HAP-1 (cell line): ENCODE data around the gene MX1.
"Not testable (repeated sequence)": the region's sequence is repeated elsewhere in the genome, so short reads cannot be mapped to it uniquely, and the experiment has no call there.

Experiments
- DNase-seq, 2 experiments: peaks; one replicate each; pipeline ENCODE4 v3.0.0-alpha.2; 2016 to 2020; ENCODE audit warnings: low spot score in 2 of 2
- H3K27me3 ChIP-seq: fragments of 250-450 bp; sonication (Bioruptor Pico); 2 replicates; pipeline ENCODE4 v1.5.1; 2020; ENCODE audit warnings: low read depth, mild to moderate bottlenecking, moderate library complexity
- H3K36me3 ChIP-seq: fragments of 250-450 bp; sonication (Bioruptor Pico); replicated peaks from 2 replicates; pipeline ENCODE4 v1.5.1; 2020; ENCODE audit warnings: mild to moderate bottlenecking
- H3K4me1 ChIP-seq: fragments of 250-450 bp; sonication (Bioruptor Pico); 2 replicates; pipeline ENCODE4 v1.5.1; 2020; ENCODE audit warnings: mild to moderate bottlenecking
- H3K4me3 ChIP-seq: fragments of 250-450 bp; sonication (Bioruptor Pico); 2 replicates; pipeline ENCODE4 v1.5.1; 2020; ENCODE audit warnings: mild to moderate bottlenecking, moderate library complexity
- H3K9me3 ChIP-seq: fragments of 250-450 bp; sonication (Bioruptor Pico); 2 replicates; pipeline ENCODE4 v1.5.1; 2020; ENCODE audit warnings: mild to moderate bottlenecking, moderate library complexity
- in situ Hi-C: fragments of 300-500 bp; cut with MboI; formaldehyde crosslinking; loops from 3 replicates; pipeline ENCODE4 v1.14.3; 2020; ENCODE audit warnings: low sequenced_read_pairs, inconsistent platforms, mixed read lengths

The MX1 gene

DNA sequence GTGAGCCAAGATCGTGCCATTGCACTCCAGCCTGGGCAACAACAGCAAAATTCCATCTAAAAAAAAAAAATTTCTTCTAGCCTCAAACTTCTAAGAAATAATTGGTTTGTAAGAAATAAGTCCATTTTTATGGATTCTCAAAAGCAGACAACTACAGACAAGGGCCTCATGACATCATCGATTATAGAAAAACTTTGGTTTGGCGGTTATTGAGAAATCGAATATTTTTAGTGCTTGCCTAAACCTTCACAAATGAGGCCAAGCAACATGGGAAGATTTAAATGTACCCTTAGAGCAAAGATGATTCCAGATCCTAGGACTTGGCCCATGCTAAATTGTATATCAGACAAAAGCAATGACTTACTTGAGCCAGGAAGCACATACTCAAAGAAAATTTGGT is 27.8 kb upstream of the MX1 start:
- H3K4me3 ChIP-seq: no peak overlapping the region
- DNase-seq: no peak
- in situ Hi-C loops: no loop called here
- H3K4me1 ChIP-seq: no peaks in the 10 kb centered on the region
- no peaks in the 10 kb centered on the region for H3K27me3 ChIP-seq
- no peaks in the 10 kb centered on the region; the same call in 1 of the 2 replicates for H3K9me3 ChIP-seq
- H3K36me3 ChIP-seq: no peaks in the 10 kb centered on the region

DNA sequence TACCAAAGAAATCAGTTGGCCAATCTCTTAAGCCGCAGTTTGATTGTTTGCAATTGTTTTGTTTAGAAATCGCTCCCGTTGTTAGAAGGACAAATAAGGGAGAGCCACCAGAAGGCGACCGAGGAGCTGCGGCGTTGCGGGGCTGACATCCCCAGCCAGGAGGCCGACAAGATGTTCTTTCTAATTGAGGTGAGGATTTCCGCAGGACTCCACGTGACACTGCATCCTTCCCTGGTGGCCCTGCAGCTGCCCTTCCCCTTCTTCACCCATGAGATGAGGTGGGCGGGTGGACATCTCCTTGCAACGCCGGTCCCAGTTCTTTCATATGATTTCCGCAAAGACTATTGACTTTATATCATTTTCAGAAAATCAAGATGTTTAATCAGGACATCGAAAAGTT is 27.2 kb upstream of the MX1 start:
- in situ Hi-C loops: no loop called here
- Histone ChIP-seq H3K36me3 (no peaks in the 10 kb centered on the region), H3K4me3 (no peak overlapping the region), H3K4me1 (no peaks in the 10 kb centered on the region), H3K27me3 (no peaks in the 10 kb centered on the region), H3K9me3 (no peaks in the 10 kb centered on the region)
- no peak for DNase-seq

- Histone ChIP-seq H3K4me1 (no peaks in the 10 kb centered on the region), H3K36me3 (no peaks in the 10 kb centered on the region), H3K9me3 (no peaks in the 10 kb centered on the region), H3K4me3 (no peak overlapping the region), H3K27me3 (no peaks in the 10 kb centered on the region)
- no peak for DNase-seq
- in situ Hi-C loops: no loop called here
These were observed 26.7 kb upstream of the MX1 start for GRCh38 chr21:41399246-41399800.

DNA sequence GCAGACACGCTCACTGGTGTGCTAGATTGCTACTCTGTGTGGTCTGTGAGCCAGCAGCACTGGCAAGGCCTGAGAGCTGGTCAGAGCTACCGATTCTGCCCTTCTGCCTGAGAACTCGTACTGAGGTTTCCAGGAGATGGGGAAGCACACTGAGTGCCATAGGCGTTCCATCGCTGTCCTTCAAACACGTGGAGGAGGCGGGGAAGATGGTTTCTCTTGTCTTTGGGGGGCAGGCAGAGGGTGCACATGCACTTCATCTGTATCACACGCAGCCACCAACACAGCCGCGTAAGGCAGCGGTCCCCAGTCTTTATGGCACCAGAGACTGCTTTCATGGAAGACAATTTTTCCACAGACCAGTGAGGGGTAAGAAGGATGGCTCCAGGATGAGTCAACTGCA is 23.8 kb upstream of the MX1 start:
- Histone ChIP-seq H3K9me3 (no peaks in the 10 kb centered on the region), H3K4me1 (no peaks in the 10 kb centered on the region), H3K4me3 (no peak overlapping the region), H3K36me3 (no peaks in the 10 kb centered on the region), H3K27me3 (no peaks in the 10 kb centered on the region)
- in situ Hi-C loops: no loop called here
- no peak for DNase-seq

- no peaks in the 10 kb centered on the region for H3K27me3 ChIP-seq
- in situ Hi-C loops: no loop called here
- no peaks in the 10 kb centered on the region for H3K9me3 ChIP-seq
- H3K4me3 ChIP-seq: no peak overlapping the region
- DNase-seq: no peak
- H3K36me3 ChIP-seq: no peaks in the 10 kb centered on the region
- no peaks in the 10 kb centered on the region for H3K4me1 ChIP-seq
These were observed 23.2 kb upstream of the MX1 start for GRCh38 chr21:41402796-41403195.

DNA sequence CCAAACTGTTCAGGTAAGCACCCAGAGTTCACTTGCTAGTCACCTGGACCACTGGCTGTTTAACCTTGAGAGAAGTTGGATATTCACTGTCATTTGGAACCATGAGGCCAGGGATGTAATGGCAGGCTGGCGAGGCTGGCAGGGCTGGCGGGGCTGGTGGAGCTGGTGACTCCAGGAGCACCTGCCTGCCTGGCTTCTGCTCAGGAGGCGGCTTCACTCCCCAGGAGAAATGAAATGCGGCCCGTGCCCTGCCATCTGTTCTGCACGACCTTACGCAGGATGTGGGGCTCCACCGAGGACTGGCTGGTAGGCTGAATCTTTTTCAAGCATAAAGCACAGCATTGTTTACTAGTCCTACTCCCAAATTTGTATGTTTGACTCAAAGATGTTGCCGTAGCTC is 22.7 kb upstream of the MX1 start:
- Histone ChIP-seq H3K9me3 (no peaks in the 10 kb centered on the region), H3K27me3 (no peaks in the 10 kb centered on the region), H3K4me1 (no peaks in the 10 kb centered on the region), H3K4me3 (no peak overlapping the region), H3K36me3 (no peaks in the 10 kb centered on the region)
- DNase-seq: no peak
- in situ Hi-C loops: no loop called here

GRCh38 chr21:41403966-41404365 is 22.1 kb upstream of the MX1 start:
- no peak overlapping the region for H3K4me3 ChIP-seq
- H3K27me3 ChIP-seq: no peaks in the 10 kb centered on the region
- DNase-seq: no peak
- H3K36me3 ChIP-seq: no peaks in the 10 kb centered on the region
- H3K9me3 ChIP-seq: no peaks in the 10 kb centered on the region
- in situ Hi-C loops: no loop called here
- H3K4me1 ChIP-seq: no peaks in the 10 kb centered on the region

DNA sequence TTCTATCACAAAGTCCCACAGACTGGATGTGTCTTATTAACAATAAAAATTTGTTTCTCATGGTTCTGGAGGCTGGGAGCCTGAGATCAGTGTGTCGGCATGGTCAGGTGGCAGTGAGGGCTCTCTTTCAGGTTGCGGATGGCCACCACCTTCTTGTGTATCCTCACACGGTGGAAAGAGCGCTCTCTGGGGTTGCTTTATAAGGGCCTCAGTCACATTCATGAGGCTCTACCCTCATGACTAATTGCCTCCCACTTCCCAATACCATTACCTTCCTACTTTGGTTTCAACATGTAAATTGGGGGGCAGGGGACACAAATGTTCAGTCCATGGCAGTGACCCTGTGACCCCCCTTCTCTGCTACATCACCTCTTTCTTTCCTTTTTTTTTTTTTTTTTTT is 20.7 kb upstream of the MX1 start:
- Histone ChIP-seq H3K4me3 (no peak overlapping the region), H3K27me3 (no peaks in the 10 kb centered on the region), H3K9me3 (no peaks in the 10 kb centered on the region; the same call in 1 of the 2 replicates)

GRCh38 chr21:41406340-41406739 is 19.7 kb upstream of the MX1 start:
- in situ Hi-C loops: no loop called here
- no peaks in the 10 kb centered on the region for H3K27me3 ChIP-seq
- no peak overlapping the region for H3K4me3 ChIP-seq
- H3K4me1 ChIP-seq: no peaks in the 10 kb centered on the region
- H3K9me3 ChIP-seq: no peaks in the 10 kb centered on the region; the same call in 1 of the 2 replicates
- H3K36me3 ChIP-seq: no peaks in the 10 kb centered on the region
- no peak for DNase-seq

More for the DNA sequence above, 20.7 kb upstream of the MX1 start:
- no peaks in the 10 kb centered on the region for H3K4me1 ChIP-seq
- in situ Hi-C loops: no loop called here
- DNase-seq: no peak
- H3K36me3 ChIP-seq: no peaks in the 10 kb centered on the region

- no peaks in the 10 kb centered on the region for H3K36me3 ChIP-seq
- H3K9me3 ChIP-seq: no peaks in the 10 kb centered on the region; the same call in 1 of the 2 replicates
- DNase-seq: no peak
- in situ Hi-C loops: no loop called here
- no peaks in the 10 kb centered on the region for H3K27me3 ChIP-seq
- no peak overlapping the region for H3K4me3 ChIP-seq
- H3K4me1 ChIP-seq: no peaks in the 10 kb centered on the region
These were observed 18.2 kb upstream of the MX1 start for GRCh38 chr21:41407541-41408460.

GRCh38 chr21:41410361-41410760 is 15.7 kb upstream of the MX1 start:
- H3K36me3 ChIP-seq: no peaks in the 10 kb centered on the region
- in situ Hi-C loops: no loop called here
- DNase-seq: no peak
- H3K4me1 ChIP-seq: no peaks in the 10 kb centered on the region
- no peaks in the 10 kb centered on the region; the same call in 1 of the 2 replicates for H3K9me3 ChIP-seq
- H3K4me3 ChIP-seq: no peak overlapping the region
- H3K27me3 ChIP-seq: no peaks in the 10 kb centered on the region

DNA sequence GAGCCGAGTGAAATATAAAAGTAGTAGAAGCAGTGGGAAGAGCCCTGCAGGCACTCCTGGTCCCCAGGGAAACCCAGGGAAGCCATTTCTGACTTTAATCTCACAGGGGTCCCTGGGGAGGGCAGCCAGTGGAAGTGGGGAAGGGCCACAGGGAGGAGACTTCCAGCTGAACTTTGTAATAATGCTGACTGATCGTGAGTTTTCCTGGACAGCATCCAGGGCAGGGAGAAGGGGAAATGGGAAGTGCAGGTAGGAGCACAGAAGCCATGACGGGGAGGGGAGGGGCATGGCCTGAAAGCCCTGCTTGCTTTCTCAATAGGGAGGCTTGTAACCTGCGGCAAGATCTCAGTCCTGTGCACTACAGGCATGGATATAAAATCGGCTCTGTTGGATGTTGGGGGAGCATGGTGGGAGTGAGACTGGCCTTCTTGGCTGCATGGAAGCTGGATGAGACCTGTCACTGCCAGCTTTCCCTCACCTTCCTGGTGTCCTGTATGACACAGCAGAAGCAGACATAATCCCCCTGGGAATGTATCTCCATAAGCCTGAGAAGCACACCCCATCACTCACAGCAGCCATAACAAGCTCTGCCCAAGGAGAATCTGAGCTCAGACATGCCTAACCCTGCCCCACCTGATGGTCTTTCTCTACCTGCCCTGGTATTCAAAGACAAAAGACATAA is 15.1 kb upstream of the MX1 start:
- H3K4me3 ChIP-seq: no peak overlapping the region
- H3K27me3 ChIP-seq: no peaks in the 10 kb centered on the region
- no peaks in the 10 kb centered on the region; the same call in 1 of the 2 replicates for H3K9me3 ChIP-seq
- DNase-seq: no peak
- no peaks in the 10 kb centered on the region for H3K4me1 ChIP-seq
- in situ Hi-C loops: no loop called here
- H3K36me3 ChIP-seq: no peaks in the 10 kb centered on the region

DNA sequence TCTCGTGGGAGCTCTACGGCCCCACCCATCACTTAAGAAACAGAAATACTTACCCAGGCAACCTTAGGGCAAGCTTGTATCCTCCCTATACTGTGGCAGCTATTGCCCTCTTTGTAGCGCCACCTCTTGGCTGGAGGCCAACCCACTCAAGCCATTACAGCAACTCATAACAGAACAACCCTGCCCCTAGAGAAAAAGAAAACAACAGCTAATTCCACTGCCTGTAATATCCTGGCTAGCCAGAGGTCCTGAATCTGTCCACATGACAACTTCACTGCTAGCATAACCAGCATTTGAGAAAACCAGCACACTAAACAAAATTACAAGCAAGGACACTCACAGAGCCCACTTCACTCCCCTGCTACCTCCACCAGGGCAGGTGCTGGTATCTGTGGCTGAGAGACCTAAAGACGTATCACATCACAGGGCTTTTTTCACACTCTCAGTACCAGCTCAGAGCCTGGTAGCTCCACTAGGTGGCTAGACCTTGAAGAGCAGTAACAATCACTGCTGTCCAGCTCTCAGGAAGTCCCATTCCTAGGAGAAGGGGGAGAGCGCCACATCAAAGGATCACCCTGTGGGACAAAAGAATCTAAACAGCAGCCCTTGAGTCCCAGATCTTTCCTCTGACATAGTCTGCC is 14.5 kb upstream of the MX1 start:
- Histone ChIP-seq H3K4me3 (no peak overlapping the region), H3K27me3 (no peaks in the 10 kb centered on the region), H3K4me1 (no peaks in the 10 kb centered on the region), H3K9me3 (no peaks in the 10 kb centered on the region; the same call in 1 of the 2 replicates), H3K36me3 (no peaks in the 10 kb centered on the region)
- in situ Hi-C loops: no loop called here
- no peak for DNase-seq

GRCh38 chr21:41417505-41417904 is 8.5 kb upstream of the MX1 start:
- in situ Hi-C loops, H3K9me3 ChIP-seq, H3K4me3 ChIP-seq, DNase-seq, H3K36me3 ChIP-seq, H3K27me3 ChIP-seq, H3K4me1 ChIP-seq: not testable (repeated sequence)
